Neural cell (in vitro differentiated cells): ENCODE results near the gene PPP2R5A. TPM values are rescaled to one million over a fixed set of nuclear protein-coding genes. Genes with fewer than 3 reads are reported as not detected.
A peak's percentile ranks its signal among the peaks of the same experiment; 100 is the strongest.

Experiments used
- H2AFZ ChIP-seq: fragments of 200-600, 300-800 bp; sonication (generic), shearing (Covaris generic); 2 replicates; pipeline ENCODE4 v1.6.0; 2014; ENCODE audit warnings: low read depth, mild to moderate bottlenecking, antibody characterized with exemption, low read length, moderate library complexity
- H3F3A ChIP-seq: fragments of 200-600 bp; shearing (Covaris generic); 2 replicates; pipeline ENCODE4 v1.6.1; 2016; ENCODE audit warnings: mild to moderate bottlenecking, moderate library complexity, mixed read lengths, antibody characterized with exemption, low read length; ENCODE audit not compliant: insufficient read depth, poor library complexity, severe bottlenecking
- H3K27ac ChIP-seq: fragments of 200-600, 300-800 bp; sonication (generic), shearing (Covaris generic); 2 replicates; pipeline ENCODE4 v1.5.1; 2014; ENCODE audit warnings: mild to moderate bottlenecking, low read length, moderate library complexity
- H3K27me3 ChIP-seq: fragments of 300-800, 200-600 bp; sonication (generic), shearing (Covaris generic); 2 replicates; pipeline ENCODE4 v1.6.0; 2014; ENCODE audit warnings: mild to moderate bottlenecking, low read depth, low read length, moderate library complexity; ENCODE audit not compliant: insufficient read depth
- H3K36me3 ChIP-seq: fragments of 300-800, 200-600 bp; sonication (generic), shearing (Covaris generic); 2 replicates; pipeline ENCODE4 v1.5.1; 2014; ENCODE audit warnings: mild to moderate bottlenecking, antibody characterized with exemption, low read length, moderate library complexity; ENCODE audit not compliant: insufficient read depth
- H3K4me2 ChIP-seq: fragments of 300-800, 200-600 bp; sonication (generic), shearing (Covaris generic); 2 replicates; pipeline ENCODE4 v1.6.0; 2014; ENCODE audit warnings: mild to moderate bottlenecking, low read length
- H3K4me3 ChIP-seq: fragments of 300-800, 200-600 bp; sonication (generic), shearing (Covaris generic); 2 replicates; pipeline ENCODE4 v1.5.1; 2014; ENCODE audit warnings: mild to moderate bottlenecking, low read length, moderate library complexity
- H3K79me2 ChIP-seq: fragments of 200-600 bp; shearing (Covaris generic); replicated peaks from 2 replicates; pipeline ENCODE4 v1.6.0; 2014; ENCODE audit warnings: mild to moderate bottlenecking, low read length, moderate library complexity; ENCODE audit not compliant: insufficient read depth
- H3K9ac ChIP-seq: fragments of 300-800, 200-600 bp; sonication (generic), shearing (Covaris generic); 2 replicates; pipeline ENCODE4 v1.6.1; 2016; ENCODE audit warnings: mild to moderate bottlenecking, low read length, mixed read lengths
- H3K9me2 ChIP-seq: fragments of 200-600 bp; shearing (Covaris generic); 2 replicates; pipeline ENCODE4 v1.6.1; 2016; ENCODE audit warnings: mild to moderate bottlenecking, low read length, mixed read lengths; ENCODE audit not compliant: insufficient read depth
- H3K9me3 ChIP-seq: fragments of 200-600, 300-800 bp; sonication (generic), shearing (Covaris generic); 2 replicates; pipeline ENCODE4 v1.6.1; 2016; ENCODE audit warnings: mild to moderate bottlenecking, mixed run types, low read length, moderate library complexity, mixed read lengths
- H4K20me1 ChIP-seq: fragments of 200-600 bp; shearing (Covaris generic); 2 replicates; pipeline ENCODE4 v1.6.1; 2016; ENCODE audit warnings: mild to moderate bottlenecking, mixed run types; ENCODE audit not compliant: insufficient read depth
- EP300 ChIP-seq: fragments of 450-650 bp; conservative IDR thresholded peaks from 2 replicates; pipeline ENCODE4 v1.6.1; 2014; ENCODE audit warnings: antibody characterized with exemption, mild to moderate bottlenecking, moderate library complexity; ENCODE audit not compliant: poor library complexity, severe bottlenecking
- EZH2 ChIP-seq: fragments of 200-600, 300-800 bp; shearing (Covaris generic), sonication (generic); IDR thresholded peaks from 2 replicates; pipeline ENCODE4 v1.6.1; 2014; ENCODE audit warnings: antibody characterized with exemption, low read length, borderline replicate concordance, mild to moderate bottlenecking; ENCODE audit not compliant: insufficient read depth, poor library complexity, severe bottlenecking
- MXI1 ChIP-seq: fragments of 450-650 bp; conservative IDR thresholded peaks from 2 replicates; pipeline ENCODE4 v1.6.1; 2014; ENCODE audit warnings: antibody characterized with exemption, mild to moderate bottlenecking; ENCODE audit not compliant: poor library complexity, severe bottlenecking
- POLR2AphosphoS5 ChIP-seq: IDR thresholded peaks from 2 replicates; pipeline ENCODE4 v1.6.1; 2012
- RAD21 ChIP-seq: fragments of 450-650 bp; conservative IDR thresholded peaks from 2 replicates; pipeline ENCODE4 v1.6.1; 2014; ENCODE audit warnings: antibody characterized with exemption, mild to moderate bottlenecking, moderate library complexity
- SMC3 ChIP-seq: fragments of 450-650 bp; conservative IDR thresholded peaks from 2 replicates; pipeline ENCODE4 v1.6.1; 2014; ENCODE audit warnings: antibody characterized with exemption, mild to moderate bottlenecking, moderate library complexity; ENCODE audit not compliant: poor library complexity
- TAF1 ChIP-seq: IDR thresholded peaks from 2 replicates; pipeline ENCODE4 v1.6.1; 2012; ENCODE audit warnings: low read depth
- polyA plus RNA-seq: library from polyadenylated mRNA; depleted of rRNA; stranded (reverse); fragments of >200 nt; gene quantifications from 2 replicates; pipeline ENCODE4 v1.2.3, GENCODE V29; 2014
- TF ChIP-seq, protein P1 (sequence below): fragments of 450-650 bp; IDR thresholded peaks from 2 replicates; pipeline ENCODE4 v1.5.1; 2014; ENCODE audit warnings: antibody characterized with exemption, mild to moderate bottlenecking, moderate library complexity; ENCODE audit not compliant: poor library complexity, severe bottlenecking
- TF ChIP-seq, protein P2 (sequence below): IDR thresholded peaks from 2 replicates; pipeline ENCODE4 v1.6.1; 2012; ENCODE audit warnings: borderline replicate concordance

PPP2R5A gene
- polyA plus RNA-seq, 1 donor from 2014 or later, result 5.9 TPM

DNA sequence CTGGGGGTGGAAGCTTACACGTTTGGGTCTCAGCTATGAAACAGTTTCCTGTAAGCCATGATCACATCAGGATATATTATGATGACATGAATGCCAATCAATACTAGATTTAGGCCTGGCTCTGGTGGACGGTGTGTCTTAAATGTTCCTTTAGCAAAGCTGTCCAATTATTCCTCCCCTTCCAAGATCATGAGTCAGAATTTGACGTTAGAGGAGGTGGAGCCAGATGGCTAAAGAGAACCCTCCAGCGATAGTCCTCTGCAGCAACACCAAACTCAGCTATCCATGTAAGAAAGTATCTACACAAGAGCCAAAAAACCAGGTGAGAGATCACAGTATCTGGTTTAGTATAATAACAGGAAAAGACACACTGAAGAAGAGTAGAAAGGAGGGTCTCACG, 81.7 kb downstream of the PPP2R5A start:
- H3K27ac ChIP-seq, result no peak overlapping the region
- H3F3A ChIP-seq, result no peaks in the 10 kb centered on the region
- H3K27me3 ChIP-seq, result no peaks in the 10 kb centered on the region

DNA sequence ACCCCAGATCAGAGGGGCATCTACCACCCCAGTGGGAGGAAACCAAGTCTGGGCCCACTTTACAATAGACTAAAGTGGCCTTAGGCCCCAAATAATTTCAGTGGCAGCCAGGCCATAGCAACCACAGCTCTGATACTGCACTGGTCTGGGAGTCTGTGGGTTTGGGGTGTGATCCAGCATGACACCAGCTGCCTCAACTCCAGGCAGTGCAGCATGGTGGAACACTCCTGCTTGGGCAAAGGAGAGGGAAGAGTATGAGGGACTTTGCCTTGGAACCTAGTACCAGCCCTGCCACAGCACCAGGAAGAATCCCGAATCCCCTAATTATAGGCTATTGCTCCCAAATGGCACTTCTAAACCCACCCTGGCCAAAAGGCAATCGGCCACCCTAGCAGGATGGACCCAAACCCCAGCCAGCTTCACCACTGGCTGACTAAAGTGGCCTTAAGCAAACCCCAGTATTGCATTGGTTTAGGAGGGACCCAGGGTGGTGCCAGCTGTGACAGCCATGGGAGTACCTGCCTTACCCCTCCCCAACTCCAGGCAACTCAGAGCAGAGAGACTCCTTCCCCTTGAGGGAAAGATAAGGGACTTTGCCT, 82.4 kb downstream of the PPP2R5A start:
- Histone ChIP-seq H4K20me1 (no peaks in the 10 kb centered on the region), H3K36me3 (no peaks in the 10 kb centered on the region), H3K9me3 (no peaks in the 10 kb centered on the region), H3K4me3 (no peak overlapping the region), H3K4me2 (no peak overlapping the region), H2AFZ (no peak overlapping the region), H3K27ac (no peak overlapping the region), H3K9me2 (no peaks in the 10 kb centered on the region), H3K27me3 (no peaks in the 10 kb centered on the region), H3K79me2 (no peaks in the 10 kb centered on the region), H3F3A (no peaks in the 10 kb centered on the region), H3K9ac (no peak overlapping the region)
- TF ChIP-seq, protein P1, sequence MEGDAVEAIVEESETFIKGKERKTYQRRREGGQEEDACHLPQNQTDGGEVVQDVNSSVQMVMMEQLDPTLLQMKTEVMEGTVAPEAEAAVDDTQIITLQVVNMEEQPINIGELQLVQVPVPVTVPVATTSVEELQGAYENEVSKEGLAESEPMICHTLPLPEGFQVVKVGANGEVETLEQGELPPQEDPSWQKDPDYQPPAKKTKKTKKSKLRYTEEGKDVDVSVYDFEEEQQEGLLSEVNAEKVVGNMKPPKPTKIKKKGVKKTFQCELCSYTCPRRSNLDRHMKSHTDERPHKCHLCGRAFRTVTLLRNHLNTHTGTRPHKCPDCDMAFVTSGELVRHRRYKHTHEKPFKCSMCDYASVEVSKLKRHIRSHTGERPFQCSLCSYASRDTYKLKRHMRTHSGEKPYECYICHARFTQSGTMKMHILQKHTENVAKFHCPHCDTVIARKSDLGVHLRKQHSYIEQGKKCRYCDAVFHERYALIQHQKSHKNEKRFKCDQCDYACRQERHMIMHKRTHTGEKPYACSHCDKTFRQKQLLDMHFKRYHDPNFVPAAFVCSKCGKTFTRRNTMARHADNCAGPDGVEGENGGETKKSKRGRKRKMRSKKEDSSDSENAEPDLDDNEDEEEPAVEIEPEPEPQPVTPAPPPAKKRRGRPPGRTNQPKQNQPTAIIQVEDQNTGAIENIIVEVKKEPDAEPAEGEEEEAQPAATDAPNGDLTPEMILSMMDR, result no peak
- TF ChIP-seq SMC3, result no peak
- TF ChIP-seq EZH2, result no peak

More for the DNA sequence above, 81.7 kb downstream of the PPP2R5A start:
- H3K79me2 ChIP-seq, result no peaks in the 10 kb centered on the region
- H3K4me3 ChIP-seq, result no peak overlapping the region
- H2AFZ ChIP-seq, result no peak overlapping the region
- no peaks in the 10 kb centered on the region for H3K9me2 ChIP-seq
- no peak overlapping the region for H3K9ac ChIP-seq
- no peak overlapping the region for H3K4me2 ChIP-seq
- no peaks in the 10 kb centered on the region for H4K20me1 ChIP-seq
- H3K9me3 ChIP-seq, result no peaks in the 10 kb centered on the region
- TF ChIP-seq EZH2, result no peak
- no peaks in the 10 kb centered on the region for H3K36me3 ChIP-seq

- Histone ChIP-seq H3K27ac (no peak overlapping the region), H3K9me2 (no peaks in the 10 kb centered on the region), H3K27me3 (no peaks in the 10 kb centered on the region), H3K4me2 (no peak overlapping the region), H3F3A (no peaks in the 10 kb centered on the region), H2AFZ (no peak overlapping the region), H3K9me3 (no peaks in the 10 kb centered on the region), H3K4me3 (no peak overlapping the region), H3K79me2 (no peaks in the 10 kb centered on the region), H3K9ac (no peak overlapping the region), H3K36me3 (no peaks in the 10 kb centered on the region), H4K20me1 (no peaks in the 10 kb centered on the region)
- no peak for TF ChIP-seq EP300
- no peak for TF ChIP-seq MXI1
- peak; percentile 66 for TF ChIP-seq RAD21
- no peak for TF ChIP-seq EZH2
- TF ChIP-seq, protein P1, result peak; percentile 65
- no peak for TF ChIP-seq POLR2AphosphoS5
- peak; percentile 65 for TF ChIP-seq SMC3
- TF ChIP-seq TAF1, result no peak
- TF ChIP-seq, protein P2, sequence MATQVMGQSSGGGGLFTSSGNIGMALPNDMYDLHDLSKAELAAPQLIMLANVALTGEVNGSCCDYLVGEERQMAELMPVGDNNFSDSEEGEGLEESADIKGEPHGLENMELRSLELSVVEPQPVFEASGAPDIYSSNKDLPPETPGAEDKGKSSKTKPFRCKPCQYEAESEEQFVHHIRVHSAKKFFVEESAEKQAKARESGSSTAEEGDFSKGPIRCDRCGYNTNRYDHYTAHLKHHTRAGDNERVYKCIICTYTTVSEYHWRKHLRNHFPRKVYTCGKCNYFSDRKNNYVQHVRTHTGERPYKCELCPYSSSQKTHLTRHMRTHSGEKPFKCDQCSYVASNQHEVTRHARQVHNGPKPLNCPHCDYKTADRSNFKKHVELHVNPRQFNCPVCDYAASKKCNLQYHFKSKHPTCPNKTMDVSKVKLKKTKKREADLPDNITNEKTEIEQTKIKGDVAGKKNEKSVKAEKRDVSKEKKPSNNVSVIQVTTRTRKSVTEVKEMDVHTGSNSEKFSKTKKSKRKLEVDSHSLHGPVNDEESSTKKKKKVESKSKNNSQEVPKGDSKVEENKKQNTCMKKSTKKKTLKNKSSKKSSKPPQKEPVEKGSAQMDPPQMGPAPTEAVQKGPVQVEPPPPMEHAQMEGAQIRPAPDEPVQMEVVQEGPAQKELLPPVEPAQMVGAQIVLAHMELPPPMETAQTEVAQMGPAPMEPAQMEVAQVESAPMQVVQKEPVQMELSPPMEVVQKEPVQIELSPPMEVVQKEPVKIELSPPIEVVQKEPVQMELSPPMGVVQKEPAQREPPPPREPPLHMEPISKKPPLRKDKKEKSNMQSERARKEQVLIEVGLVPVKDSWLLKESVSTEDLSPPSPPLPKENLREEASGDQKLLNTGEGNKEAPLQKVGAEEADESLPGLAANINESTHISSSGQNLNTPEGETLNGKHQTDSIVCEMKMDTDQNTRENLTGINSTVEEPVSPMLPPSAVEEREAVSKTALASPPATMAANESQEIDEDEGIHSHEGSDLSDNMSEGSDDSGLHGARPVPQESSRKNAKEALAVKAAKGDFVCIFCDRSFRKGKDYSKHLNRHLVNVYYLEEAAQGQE, result no peak
Measured at GRCh38 chr1:212368073-212368484, 82.9 kb downstream of the PPP2R5A start.
